DOHH2 (cell line): ENCODE results near the gene PPY.

Source experiments
- CTCF ChIP-seq: fragments of 200-600 bp; sonication (generic); IDR thresholded peaks from one replicate; pipeline ENCODE4 v1.5.1; 2014; ENCODE audit warnings: antibody characterized with exemption, mild to moderate bottlenecking, low read depth, low read length; ENCODE audit not compliant: poor library complexity, severe bottlenecking
- EZH2phosphoT487 ChIP-seq: fragments of 200-600 bp; sonication (generic); IDR thresholded peaks from 2 replicates; pipeline ENCODE4 v1.6.1; 2017; ENCODE audit warnings: borderline replicate concordance, mild to moderate bottlenecking, antibody characterized with exemption, low read length, moderate library complexity, mixed read lengths

- TF ChIP-seq CTCF (no peak), EZH2phosphoT487 (no peak)
Observed at GRCh38 chr17:43938838-43939182, 3.5 kb downstream of the PPY start.
